ENCODE data around the gene MFAP2. TPM values are rescaled to one million over a fixed set of nuclear protein-coding genes. Genes with fewer than 3 reads are reported as not detected.
"Not testable (repeated sequence)": the region's sequence is repeated elsewhere in the genome, so short reads cannot be mapped to it uniquely, and the experiment has no call there.

The MFAP2 gene
- total RNA-seq, 4 donors from 2014 or later = 3.9 to 16.0 (median 5.4) TPM

DNA sequence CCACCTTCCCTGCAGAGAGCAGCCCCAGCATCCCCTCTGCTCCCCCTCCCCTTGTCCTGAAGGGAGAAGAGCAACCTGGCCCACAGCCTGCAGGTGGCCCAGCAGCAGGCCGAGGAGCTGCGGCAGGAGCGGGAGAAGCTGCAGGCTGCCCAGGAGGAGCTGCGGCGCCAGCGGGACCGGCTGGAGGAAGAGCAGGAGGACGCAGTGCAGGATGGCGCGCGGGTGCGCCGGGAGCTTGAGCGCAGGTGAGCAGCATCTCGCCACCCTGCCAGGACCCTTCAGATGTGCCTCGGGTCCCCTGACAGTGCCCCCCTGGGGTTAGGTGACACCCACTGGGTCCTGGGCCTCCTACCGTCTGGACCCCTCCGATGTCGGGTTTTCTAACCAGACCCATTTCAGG is 36.4 kb downstream of the MFAP2 start:
- no peak for TF ChIP-seq POLR2A (IDR thresholded peaks at IDR 0.05)
- TF ChIP-seq, protein P1, sequence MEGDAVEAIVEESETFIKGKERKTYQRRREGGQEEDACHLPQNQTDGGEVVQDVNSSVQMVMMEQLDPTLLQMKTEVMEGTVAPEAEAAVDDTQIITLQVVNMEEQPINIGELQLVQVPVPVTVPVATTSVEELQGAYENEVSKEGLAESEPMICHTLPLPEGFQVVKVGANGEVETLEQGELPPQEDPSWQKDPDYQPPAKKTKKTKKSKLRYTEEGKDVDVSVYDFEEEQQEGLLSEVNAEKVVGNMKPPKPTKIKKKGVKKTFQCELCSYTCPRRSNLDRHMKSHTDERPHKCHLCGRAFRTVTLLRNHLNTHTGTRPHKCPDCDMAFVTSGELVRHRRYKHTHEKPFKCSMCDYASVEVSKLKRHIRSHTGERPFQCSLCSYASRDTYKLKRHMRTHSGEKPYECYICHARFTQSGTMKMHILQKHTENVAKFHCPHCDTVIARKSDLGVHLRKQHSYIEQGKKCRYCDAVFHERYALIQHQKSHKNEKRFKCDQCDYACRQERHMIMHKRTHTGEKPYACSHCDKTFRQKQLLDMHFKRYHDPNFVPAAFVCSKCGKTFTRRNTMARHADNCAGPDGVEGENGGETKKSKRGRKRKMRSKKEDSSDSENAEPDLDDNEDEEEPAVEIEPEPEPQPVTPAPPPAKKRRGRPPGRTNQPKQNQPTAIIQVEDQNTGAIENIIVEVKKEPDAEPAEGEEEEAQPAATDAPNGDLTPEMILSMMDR (IDR thresholded peaks at IDR 0.05) = no peak
- WGBS, 2 donors = 86 to 92% methylated on average over 19 of the region's 19 CpGs
- intact Hi-C loops (cut with DNase I; ENCODE audit: low total_unique reads) = no loop called here
- no peak for DNase-seq (ENCODE audit: low spot score in 2 of 2)
- no peak overlapping the region for H3K4me3 ChIP-seq (ENCODE audit: low read depth, poor library complexity, severe bottlenecking)

DNA sequence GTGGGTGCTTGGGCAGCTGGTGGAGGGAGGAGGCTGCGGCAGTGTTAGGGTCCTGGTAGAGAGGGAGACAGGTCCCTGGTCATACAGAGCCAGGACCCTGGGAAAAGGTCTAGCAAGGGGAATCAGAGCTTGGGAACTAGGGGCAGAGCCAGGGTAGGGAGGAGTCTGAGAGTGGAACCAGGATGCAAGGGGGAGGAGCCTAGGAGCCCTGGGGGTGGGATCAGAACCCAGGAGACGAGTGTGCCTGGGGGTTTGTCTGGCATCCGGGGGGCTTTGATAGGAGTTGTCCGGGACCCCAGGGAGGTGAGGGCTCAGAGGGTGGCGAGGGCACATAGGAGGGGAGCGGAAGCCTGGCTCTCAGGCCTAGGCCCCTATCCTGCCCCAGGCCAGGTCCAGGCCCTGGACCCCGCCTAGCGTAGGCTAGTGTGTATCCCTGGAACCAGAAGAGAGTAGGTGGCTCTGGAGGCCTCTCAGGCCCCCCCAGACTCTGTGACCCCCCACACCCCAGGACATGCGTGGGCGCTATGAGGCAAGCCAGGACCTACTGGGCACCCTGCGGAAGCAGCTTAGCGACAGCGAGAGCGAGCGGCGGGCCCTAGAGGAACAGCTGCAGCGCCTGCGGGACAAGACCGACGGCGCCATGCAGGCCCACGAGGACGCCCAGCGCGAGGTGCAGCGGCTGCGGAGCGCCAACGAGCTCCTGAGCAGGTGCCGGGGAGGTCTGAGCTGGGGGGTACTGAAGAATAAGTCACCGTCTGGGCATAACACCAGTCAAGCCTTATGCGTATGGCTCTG is 40.8 kb downstream of the MFAP2 start:
- WGBS, 2 donors = 95% methylated on average over 32 of the region's 32 CpGs
- DNase-seq (ENCODE audit: low spot score in 2 of 2); intact Hi-C loops (cut with DNase I; ENCODE audit: low total_unique reads); H3K4me3 ChIP-seq (ENCODE audit: low read depth, poor library complexity, severe bottlenecking): not testable (repeated sequence)

GRCh38 chr1:16938351-16939321 is 41.8 kb downstream of the MFAP2 start:
- DNase-seq (ENCODE audit: low spot score in 2 of 2) = no peak
- no peak overlapping the region for H3K4me3 ChIP-seq (ENCODE audit: low read depth, poor library complexity, severe bottlenecking)
- intact Hi-C loops (cut with DNase I; ENCODE audit: low total_unique reads) = no loop called here
- WGBS, 2 donors = 77 to 84% methylated on average over 51 of the region's 51 CpGs
- no peak for TF ChIP-seq POLR2A (IDR thresholded peaks at IDR 0.05)
- TF ChIP-seq, protein P1 (IDR thresholded peaks at IDR 0.05) = no peak

- 91 to 92% methylated on average over 16 of the region's 16 CpGs for WGBS, 2 donors
- DNase-seq (ENCODE audit: low spot score in 2 of 2); intact Hi-C loops (cut with DNase I; ENCODE audit: low total_unique reads); H3K4me3 ChIP-seq (ENCODE audit: low read depth, poor library complexity, severe bottlenecking): not testable (repeated sequence)
Measured at GRCh38 chr1:16936580-16936979, 43.8 kb downstream of the MFAP2 start.

DNA sequence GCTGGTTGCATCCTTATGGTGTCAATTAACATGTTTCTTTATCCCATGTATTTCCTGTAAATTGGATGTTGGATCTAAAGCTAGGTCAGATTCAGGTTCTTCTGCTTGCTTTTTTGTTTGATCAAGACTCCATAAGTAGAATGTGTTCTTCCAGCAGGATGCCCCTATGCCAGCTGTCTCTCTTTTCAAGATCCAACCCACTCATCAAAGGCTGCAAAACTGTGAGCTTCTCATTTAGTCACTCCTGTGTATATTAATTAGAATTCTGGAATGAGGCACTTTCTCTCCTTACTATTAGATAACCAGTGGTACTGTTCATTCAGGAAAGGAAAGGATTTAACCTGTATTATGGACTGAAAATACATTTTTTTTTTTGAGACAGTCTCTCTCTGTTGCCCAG is 46.5 kb downstream of the MFAP2 start:
- intact Hi-C loops (cut with DNase I; ENCODE audit: low total_unique reads) = not testable (repeated sequence)

DNA sequence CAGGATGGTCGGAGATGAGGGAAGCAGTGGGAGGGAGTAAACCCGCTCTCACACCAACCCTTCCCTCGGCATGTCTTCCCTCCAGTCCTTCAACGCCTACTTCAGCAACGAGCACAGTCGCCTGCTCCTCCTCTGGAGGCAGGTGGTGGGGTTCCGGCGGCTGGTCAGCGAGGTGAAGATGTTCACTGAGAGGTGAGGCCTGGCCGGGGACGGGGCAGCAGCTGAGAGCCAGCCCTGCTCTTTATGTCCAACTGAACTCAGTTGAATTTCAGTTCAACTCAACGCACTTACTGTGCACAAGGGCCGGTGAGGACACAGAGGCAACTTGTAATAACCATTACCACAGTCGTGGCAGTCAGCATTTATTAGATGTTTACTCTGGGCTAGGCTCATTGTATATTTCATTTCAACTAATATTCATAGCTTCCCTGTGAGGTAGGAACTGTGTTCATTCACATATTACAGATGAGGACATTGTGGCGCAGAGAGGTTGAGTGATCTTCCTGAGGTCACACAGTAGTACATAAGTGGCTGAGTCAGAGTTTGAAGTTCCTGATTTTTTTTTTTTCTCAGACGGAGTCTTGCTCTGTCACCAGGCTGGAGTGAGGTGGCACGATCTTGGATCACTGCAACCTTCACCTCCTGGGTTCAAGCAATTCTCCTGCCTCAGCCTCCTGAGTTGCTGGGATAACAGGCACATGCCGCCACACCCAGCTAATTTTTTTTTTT is 49.0 kb downstream of the MFAP2 start:
- intact Hi-C loops (cut with DNase I; ENCODE audit: low total_unique reads); DNase-seq (ENCODE audit: low spot score in 2 of 2): not testable (repeated sequence)
- WGBS, 2 donors = 87 to 90% methylated on average over 18 of the region's 18 CpGs

More for the DNA sequence above, 46.5 kb downstream of the MFAP2 start:
- H3K4me3 ChIP-seq (ENCODE audit: low read depth, poor library complexity, severe bottlenecking); DNase-seq (ENCODE audit: low spot score in 2 of 2): not testable (repeated sequence)

GRCh38 chr1:16929146-16930041 is 51.0 kb downstream of the MFAP2 start:
- WGBS, 2 donors = 46 to 67% methylated on average over 24 of the region's 24 CpGs
- not testable (repeated sequence) for H3K4me3 ChIP-seq (ENCODE audit: low read depth, poor library complexity, severe bottlenecking); DNase-seq (ENCODE audit: low spot score in 2 of 2)
- intact Hi-C loops (cut with DNase I; ENCODE audit: low total_unique reads) = loop anchor here (10.0 kb wide), 1 partner anchor 315 kb away; the partner anchor contains the start of gene NBPF1

More for the DNA sequence above, 49.0 kb downstream of the MFAP2 start:
- H3K4me3 ChIP-seq (ENCODE audit: low read depth, poor library complexity, severe bottlenecking) = not testable (repeated sequence)
